Body of pancreas (tissue), 4 donors: Measurements from ENCODE around the gene DIRAS1. TPM values are rescaled to one million over a fixed set of nuclear protein-coding genes. Genes with fewer than 3 reads are reported as not detected.

ENCODE experiments used
- ATAC-seq: fragments of 150-250 bp; one replicate; pipeline ENCODE4 v1.9.1; 2016
- DNase-seq, 4 donors: peaks; one replicate each; pipeline ENCODE4 v3.0.0-alpha.2; 2019
- H3K27ac ChIP-seq, 4 donors: fragments of 200-600 bp; sonication (generic); 1 replicate in 3 of 4; 2 replicates in 1 of 4; pipeline versions ENCODE4 v1.5.1 to v1.6.1; 2016 to 2019; ENCODE audit warnings: mild to moderate bottlenecking in 1 of 4, mixed read lengths in 1 of 4, moderate library complexity in 1 of 4
- H3K27me3 ChIP-seq, 2 donors: fragments of 200-600 bp; sonication (generic); one replicate each; pipeline ENCODE4 v1.6.0; 2016; ENCODE audit warnings: mild to moderate bottlenecking in 1 of 2
- H3K36me3 ChIP-seq, 2 donors: fragments of 200-600 bp; sonication (generic); replicated peaks in 1 of 2; 2 replicates each; pipeline ENCODE4 v1.5.1; 2016; ENCODE audit warnings: low read depth in 2 of 2; ENCODE audit not compliant: insufficient read depth in 1 of 2
- H3K4me1 ChIP-seq: fragments of 200-600 bp; sonication (generic); one replicate; pipeline ENCODE4 v1.6.0; 2016
- H3K4me3 ChIP-seq, 2 donors: fragments of 200-600 bp; sonication (generic); 1 replicate in 1 of 2; 2 replicates in 1 of 2; pipeline ENCODE4 v1.5.1; 2016 to 2019
- H3K9me3 ChIP-seq, 3 donors: fragments of 200-600 bp; sonication (generic); 1 replicate in 2 of 3; 2 replicates in 1 of 3; pipeline ENCODE4 v1.5.1; 2016
- CTCF ChIP-seq, 7 experiments: fragments of 450-650 bp in 4 of 7; fragments of 200-600 bp in 3 of 7; sonication (generic) in 3 of 7; IDR thresholded peaks; one replicate each; pipeline ENCODE4 v1.5.1; 2016 to 2019; ENCODE audit warnings: antibody characterized with exemption in 7 of 7
- POLR2A ChIP-seq, 3 donors: fragments of 450-650 bp; IDR thresholded peaks; one replicate each; pipeline ENCODE4 v1.6.1; 2016; ENCODE audit warnings: antibody characterized with exemption in 3 of 3, mild to moderate bottlenecking in 2 of 3
- WGBS, 2 donors: methylation state at CpG; one replicate each; pipeline ENCODE4 v1.1.5; 2017; 5-methylcytosine and 5-hydroxymethylcytosine counted together
- intact Hi-C: fragments of 100-400 bp; cut with DNase I; formaldehyde crosslinking; loops from one replicate; pipeline ENCODE4 v1.15.1; 2023
- total RNA-seq, 2 donors: library from RNA; depleted of rRNA; stranded (reverse); fragments of >200 nt; gene quantifications; one replicate each; pipeline ENCODE4 v1.1.0, GENCODE V29; 2016

The DIRAS1 gene
- total RNA-seq, 2 donors from 2014 or later, result 0.78 to 4.9 TPM

- H3K4me3 ChIP-seq, result no peak overlapping the region
- DNase-seq, result no peak
- TF ChIP-seq POLR2A (IDR thresholded peaks at IDR 0.05) (no peak), CTCF (IDR thresholded peaks at IDR 0.05) (no peak)
- H3K27ac ChIP-seq, result no peak overlapping the region
- WGBS, 2 donors, result 84 to 90% methylated on average over 8 to 9 of the region's 9 CpGs
- H3K4me1 ChIP-seq, result no peaks in the 10 kb centered on the region
- intact Hi-C loops, result loop anchor here (10.0 kb wide), 1 partner anchor 478 kb away; no protein-coding TSS in a partner anchor
- no peaks in the 10 kb centered on the region for H3K27me3 ChIP-seq
- H3K9me3 ChIP-seq, result no peaks in the 10 kb centered on the region
- no peaks in the 10 kb centered on the region for H3K36me3 ChIP-seq
- ATAC-seq, result no peak
These were observed 54.7 kb downstream of the DIRAS1 start for GRCh38 chr19:2666344-2666994.

GRCh38 chr19:2665103-2665502 lies 56.1 kb downstream of the DIRAS1 start:
- ATAC-seq (no peak), DNase-seq (no peak)
- Histone ChIP-seq H3K9me3 (no peaks in the 10 kb centered on the region), H3K27me3 (no peaks in the 10 kb centered on the region), H3K36me3 (no peaks in the 10 kb centered on the region), H3K4me1 (no peaks in the 10 kb centered on the region), H3K27ac (no peak overlapping the region), H3K4me3 (no peak overlapping the region)
- intact Hi-C loops, result loop anchor here (10.0 kb wide), 1 partner anchor 480 kb away; no protein-coding TSS in a partner anchor
- 88 to 92% methylated on average over 10 to 11 of the region's 11 CpGs for WGBS, 2 donors
- no peak for TF ChIP-seq POLR2A (IDR thresholded peaks at IDR 0.05)
- TF ChIP-seq CTCF (IDR thresholded peaks at IDR 0.05), result no peak

Other genes with a start within 250 kb of the DIRAS1 start
- gene GADD45B, start 245.2 kb downstream of the DIRAS1 start, total RNA-seq, result 10 to 100 TPM; 68.0 to 84.7 TPM
- gene GNG7, start 18.7 kb downstream of the DIRAS1 start, total RNA-seq, result 10 to 100 TPM in 1 of 2 donors, 1 to 10 TPM in 1; 5.7 to 12.9 TPM
- 10 to 100 TPM; 36.1 to 48.8 TPM for gene SLC39A3, start 18.6 kb upstream of the DIRAS1 start, total RNA-seq
- 10 to 100 TPM; 24.6 to 41.5 TPM for gene SGTA, start 61.9 kb upstream of the DIRAS1 start, total RNA-seq
- 10 to 100 TPM; 17.5 to 19.7 TPM for gene THOP1, start 64.1 kb upstream of the DIRAS1 start, total RNA-seq
- gene ZNF554, start 98.5 kb upstream of the DIRAS1 start, total RNA-seq, result 1 to 10 TPM; 3.6 to 4.4 TPM
- 1 to 10 TPM; 2.3 to 4.6 TPM for gene ZNF555, start 120.1 kb upstream of the DIRAS1 start, total RNA-seq
- gene ZNF556, start 146.0 kb upstream of the DIRAS1 start, total RNA-seq, result not detected
- gene ZNF57, start 179.6 kb upstream of the DIRAS1 start, total RNA-seq, result 1 to 10 TPM in 1 of 2 donors, under 1 TPM in 1; 0.33 to 2.3 TPM
- gene ZNF77, start 223.6 kb upstream of the DIRAS1 start, total RNA-seq, result 1 to 10 TPM; 3.3 to 6.2 TPM